Thyroid gland (tissue), 4 donors: Measurements from ENCODE around the gene NEDD4L. TPM values are rescaled to one million over a fixed set of nuclear protein-coding genes. Genes with fewer than 3 reads are reported as not detected.
A peak's percentile ranks its signal among the peaks of the same experiment; 100 is the strongest.

Experiments used
- DNase-seq, 2 donors: peaks; one replicate each; pipeline ENCODE4 v3.0.0-alpha.2; 2019
- H3K27ac ChIP-seq, 3 donors: fragments of 200-600 bp; sonication (generic); 1 replicate in 2 of 3; 2 replicates in 1 of 3; pipeline ENCODE4 v1.5.1; 2016 to 2019; ENCODE audit warnings: mild to moderate bottlenecking in 1 of 3, moderate library complexity in 1 of 3
- H3K27me3 ChIP-seq: fragments of 200-600 bp; sonication (generic); one replicate; pipeline ENCODE4 v1.5.1; 2019
- H3K36me3 ChIP-seq, 2 donors: fragments of 200-600 bp; sonication (generic); one replicate each; pipeline ENCODE4 v1.5.1; 2016 to 2019
- H3K4me1 ChIP-seq, 2 donors: fragments of 200-600 bp; sonication (generic); one replicate each; pipeline ENCODE4 v1.5.1; 2017 to 2019
- H3K4me3 ChIP-seq, 3 donors: fragments of 200-600 bp; sonication (generic); replicated peaks in 1 of 3; 1 replicate in 2 of 3; 2 replicates in 1 of 3; pipeline ENCODE4 v1.5.1; 2016; ENCODE audit warnings: mild to moderate bottlenecking in 1 of 3
- H3K9me3 ChIP-seq: fragments of 200-600 bp; sonication (generic); one replicate; pipeline ENCODE4 v1.5.1; 2017
- CTCF ChIP-seq, 6 experiments: fragments of 200-600 bp in 3 of 6; fragments of 450-650 bp in 3 of 6; sonication (generic) in 3 of 6; IDR thresholded peaks; one replicate each; pipeline ENCODE4 v1.5.1; 2016 to 2019; ENCODE audit warnings: antibody characterized with exemption in 6 of 6, mild to moderate bottlenecking in 2 of 6, inconsistent platforms in 1 of 6, moderate library complexity in 1 of 6
- POLR2A ChIP-seq, 2 donors: fragments of 450-650 bp; IDR thresholded peaks; one replicate each; pipeline ENCODE4 v1.6.1; 2017; ENCODE audit warnings: antibody characterized with exemption in 2 of 2, mild to moderate bottlenecking in 2 of 2, moderate library complexity in 1 of 2
- WGBS, 2 donors: methylation state at CpG; one replicate each; pipeline ENCODE4 v1.1.5; 2017; 5-methylcytosine and 5-hydroxymethylcytosine counted together
- intact Hi-C: fragments of 100-400 bp; cut with DNase I; formaldehyde crosslinking; loops from one replicate; pipeline ENCODE4 v1.15.1; 2023
- total RNA-seq, 4 donors: library from RNA; depleted of rRNA; stranded (reverse); fragments of >200 nt; gene quantifications; one replicate each; pipeline ENCODE4 v1.2.3, GENCODE V29; 2016

Gene NEDD4L
- total RNA-seq, 4 donors from 2014 or later, result 61.5 to 105 (median 78.0) TPM

DNA sequence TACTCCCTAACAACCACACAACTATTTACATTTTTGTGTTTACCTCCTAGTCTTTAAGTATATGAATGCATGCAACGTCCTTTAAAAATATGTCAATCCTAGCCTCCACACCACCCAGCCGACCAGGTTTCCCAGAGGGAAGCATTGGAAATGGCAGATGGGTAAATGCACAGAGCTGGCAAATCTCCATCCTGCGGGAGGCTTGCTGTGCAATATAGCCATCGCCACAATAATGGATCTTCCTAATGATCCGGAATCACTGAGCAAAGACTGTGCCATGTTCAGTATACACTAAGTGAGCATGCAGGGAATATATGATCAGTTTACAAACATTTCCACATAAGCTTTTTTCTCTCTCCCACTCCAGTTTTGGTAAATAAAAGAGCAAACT lies 131.8 kb downstream of the NEDD4L start:
- H3K9me3 ChIP-seq, result no peaks in the 10 kb centered on the region
- H3K4me3 ChIP-seq, result no peak overlapping the region
- H3K36me3 ChIP-seq, result no peaks in the 10 kb centered on the region
- no peaks in the 10 kb centered on the region for H3K27me3 ChIP-seq
- intact Hi-C loops, result no loop called here
- no peak overlapping the region for H3K27ac ChIP-seq
- DNase-seq, result no peak
- WGBS, 2 donors, result 90 to 93% methylated on average over 5 of the region's 5 CpGs
- H3K4me1 ChIP-seq, result peaks cover 13 to 25% of the 10 kb centered on the region in 2 donors
- TF ChIP-seq CTCF (IDR thresholded peaks at IDR 0.05) (no peak), POLR2A (IDR thresholded peaks at IDR 0.05) (no peak)

DNA sequence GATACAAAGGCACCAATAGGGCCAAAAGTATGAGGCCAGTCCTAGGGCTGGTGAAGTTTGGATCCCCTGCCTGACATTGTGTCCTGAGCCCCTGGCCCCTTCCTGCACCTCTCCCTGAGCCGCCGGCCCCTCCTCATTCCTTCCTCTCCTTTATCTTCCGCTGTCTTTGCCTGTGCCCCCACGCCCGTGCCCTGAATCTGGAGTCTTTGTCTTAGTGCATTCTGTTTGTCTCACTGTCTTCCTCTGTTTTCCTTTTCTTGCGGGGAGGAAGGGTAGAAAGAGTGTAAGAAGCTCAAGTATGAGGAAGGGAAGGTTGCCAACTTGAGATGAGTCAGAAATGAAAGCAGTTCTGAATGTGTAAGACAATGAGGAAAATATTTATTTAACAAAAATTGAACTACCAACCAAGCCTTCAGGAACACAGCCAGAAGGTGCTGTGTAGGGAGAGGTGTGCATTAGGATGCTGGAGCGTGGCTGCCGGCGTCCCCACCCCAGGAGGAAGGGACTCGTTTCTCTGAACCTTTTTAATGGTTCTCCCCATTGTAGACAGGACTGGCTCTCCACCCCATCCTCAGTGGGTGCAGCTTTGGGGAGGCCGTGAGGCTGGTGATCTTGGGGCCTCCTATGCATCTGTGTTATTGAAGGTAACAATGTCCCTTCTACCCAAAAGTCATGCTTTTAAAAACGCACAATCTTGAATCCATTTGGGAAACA lies 133.1 kb downstream of the NEDD4L start:
- peak overlapping the region in 1 of 3 donors; percentile 65 for H3K27ac ChIP-seq
- intact Hi-C loops, result no loop called here
- no peak for TF ChIP-seq POLR2A (IDR thresholded peaks at IDR 0.05)
- peaks cover 26 to 39% of the 10 kb centered on the region in 2 donors for H3K4me1 ChIP-seq
- WGBS, 2 donors, result 70 to 77% methylated on average over 12 of the region's 12 CpGs
- no peak overlapping the region for H3K4me3 ChIP-seq
- no peaks in the 10 kb centered on the region for H3K27me3 ChIP-seq
- H3K36me3 ChIP-seq, result no peaks in the 10 kb centered on the region
- no peaks in the 10 kb centered on the region for H3K9me3 ChIP-seq
- no peak for DNase-seq

DNA sequence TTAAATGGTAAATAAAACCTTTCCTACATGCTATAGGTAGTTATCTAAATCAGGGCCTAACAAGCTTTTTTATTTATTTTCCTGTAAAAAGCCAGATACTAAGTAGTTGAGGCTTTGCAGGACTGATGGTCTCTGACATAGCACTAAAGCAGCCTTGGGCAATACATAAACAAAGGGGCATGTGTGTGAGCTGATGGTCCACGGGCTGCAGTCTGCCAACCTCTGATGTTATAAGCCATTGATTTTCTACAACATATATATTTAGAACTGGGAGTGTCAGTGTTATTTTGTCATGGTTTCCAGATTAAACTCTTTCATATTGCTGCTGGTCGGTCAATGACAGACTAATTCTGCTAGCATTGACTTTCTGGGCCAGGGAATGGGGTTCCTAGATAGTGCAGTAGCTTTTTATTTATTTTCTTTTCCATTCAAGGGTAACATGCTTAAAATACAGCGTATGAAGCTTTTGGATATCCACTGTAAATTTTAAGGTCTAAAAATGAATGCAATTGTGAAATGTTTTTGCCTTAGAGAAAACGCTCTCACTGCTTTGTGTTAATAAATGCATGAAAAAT lies 134.0 kb downstream of the NEDD4L start:
- no peaks in the 10 kb centered on the region for H3K36me3 ChIP-seq
- H3K27ac ChIP-seq, result no peak overlapping the region
- intact Hi-C loops, result no loop called here
- H3K4me3 ChIP-seq, result no peak overlapping the region
- H3K9me3 ChIP-seq, result no peaks in the 10 kb centered on the region
- H3K4me1 ChIP-seq, result peaks cover 33 to 47% of the 10 kb centered on the region in 2 donors
- DNase-seq, result no peak
- TF ChIP-seq POLR2A (IDR thresholded peaks at IDR 0.05) (no peak), CTCF (IDR thresholded peaks at IDR 0.05) (no peak)
- no peaks in the 10 kb centered on the region for H3K27me3 ChIP-seq
- WGBS, 2 donors, result 90 to 93% methylated on average over 4 of the region's 4 CpGs

DNA sequence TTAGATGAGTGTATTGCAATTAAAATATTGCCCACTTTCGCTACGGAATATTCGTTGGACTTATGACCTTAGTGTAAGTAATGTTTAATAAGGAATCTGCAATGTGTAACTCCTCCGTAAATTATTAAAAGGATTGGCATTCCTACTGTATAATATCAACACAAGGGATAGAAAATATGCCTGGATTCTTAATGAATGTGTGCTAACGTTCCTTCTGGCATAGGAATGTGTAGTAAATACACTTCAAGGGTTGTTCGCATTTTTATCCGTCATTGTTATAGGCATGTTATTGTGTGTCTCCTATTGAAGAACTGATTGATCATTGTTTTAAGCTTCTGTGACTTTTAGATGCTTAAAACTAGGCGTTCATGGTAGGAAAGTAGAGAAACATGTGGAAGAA lies 134.5 kb downstream of the NEDD4L start:
- no peaks in the 10 kb centered on the region for H3K9me3 ChIP-seq
- H3K27me3 ChIP-seq, result no peaks in the 10 kb centered on the region
- H3K4me3 ChIP-seq, result no peak overlapping the region
- no peak for DNase-seq
- WGBS, 2 donors, result 81 to 87% methylated on average over 8 of the region's 8 CpGs
- H3K36me3 ChIP-seq, result no peaks in the 10 kb centered on the region
- peaks cover 37 to 51% of the 10 kb centered on the region in 2 donors for H3K4me1 ChIP-seq
- TF ChIP-seq CTCF (IDR thresholded peaks at IDR 0.05) (no peak), POLR2A (IDR thresholded peaks at IDR 0.05) (no peak)
- intact Hi-C loops, result no loop called here
- no peak overlapping the region for H3K27ac ChIP-seq

DNA sequence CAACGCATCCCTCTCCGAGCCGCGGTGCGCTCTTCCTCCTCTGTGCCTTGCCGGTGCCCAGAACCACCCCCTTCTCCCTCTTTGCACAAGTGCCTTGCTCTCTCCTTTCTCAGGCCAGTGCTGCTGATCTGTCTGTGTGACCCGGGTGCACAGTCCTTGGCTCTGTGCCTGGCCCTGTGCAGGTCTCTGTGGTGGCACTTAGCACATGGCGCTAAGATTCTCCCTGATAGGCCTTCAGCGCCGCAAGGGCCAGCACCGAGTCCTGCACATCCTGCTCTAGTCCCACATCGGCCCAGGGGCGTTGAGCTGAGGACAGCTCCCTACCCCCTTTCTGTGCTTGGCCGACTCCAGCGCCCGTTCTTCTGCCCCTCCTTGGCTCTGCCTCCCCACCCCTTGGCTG lies 136.1 kb downstream of the NEDD4L start:
- Histone ChIP-seq H3K4me1 (peaks cover 40 to 61% of the 10 kb centered on the region in 2 donors), H3K9me3 (no peaks in the 10 kb centered on the region), H3K4me3 (no peak overlapping the region), H3K27ac (no peak overlapping the region), H3K27me3 (no peaks in the 10 kb centered on the region), H3K36me3 (no peaks in the 10 kb centered on the region)
- TF ChIP-seq POLR2A (IDR thresholded peaks at IDR 0.05) (no peak), CTCF (IDR thresholded peaks at IDR 0.05) (no peak)
- 47 to 78% methylated on average over 16 of the region's 16 CpGs for WGBS, 2 donors
- intact Hi-C loops, result loop anchor here (10.0 kb wide), 1 partner anchor 135 kb away; no protein-coding TSS in a partner anchor
- DNase-seq, result peak; percentile 58 to 65
